Mucosa of descending colon (tissue), 3 donors: ENCODE results near the gene EPB41L2. TPM values are rescaled to one million over a fixed set of nuclear protein-coding genes. Genes with fewer than 3 reads are reported as not detected.

ENCODE experiments used
- ATAC-seq: fragments of 200-7000 bp; cut with Tn5 transposase; one replicate; pipeline ENCODE4 v1.9.1; 2020; ENCODE audit warnings: mild to moderate bottlenecking, moderate library complexity
- DNase-seq, 3 donors: peaks; one replicate each; pipeline ENCODE4 v3.0.0-alpha.2; 2020
- H3K36me3 ChIP-seq: fragments of 200-600 bp; one replicate; pipeline ENCODE4 v1.8.0; 2021; ENCODE audit warnings: low read depth, mild to moderate bottlenecking
- H3K4me1 ChIP-seq: fragments of 200-600 bp; one replicate; pipeline ENCODE4 v1.8.0; 2021; ENCODE audit warnings: low read depth, mild to moderate bottlenecking
- H3K4me3 ChIP-seq: fragments of 200-600 bp; one replicate; pipeline ENCODE4 v1.8.0; 2021; ENCODE audit warnings: mild to moderate bottlenecking
- H3K9me3 ChIP-seq: fragments of 200-600 bp; one replicate; pipeline ENCODE4 v1.8.0; 2021; ENCODE audit warnings: mild to moderate bottlenecking
- CTCF ChIP-seq: fragments of 200-600 bp; IDR thresholded peaks from one replicate; pipeline ENCODE4 v1.8.0; 2022; ENCODE audit warnings: antibody characterized with exemption, mild to moderate bottlenecking
- intact Hi-C, 2 donors: fragments of 100-400 bp; cut with DNase I in 1 of 2; cut with micrococcal nuclease in 1 of 2; formaldehyde crosslinking; loops; one replicate each; pipeline versions ENCODE4 v1.11.0 to v1.11.1; 2022; cut with DNase I, micrococcal nuclease
- total RNA-seq, 3 donors: library from RNA; stranded (reverse); fragmentation: NEBNext Ultra II Directional in 2 of 3; extraction: Animal tissue kit (Norgen Biotek cat#: 25700) in 2 of 3; gene quantifications; one replicate each; pipeline versions ENCODE4 v1.2.1 to v1.2.4, GENCODE V29; 2021 to 2023
- donor health status: DM: no; HTN: no; CAD: no; lungs with moderate emphysema.
- donor health status: DM: no; HTN: no; CAD: no.
- donor health status: DM: no; HTN: yes; CAD: no.

The EPB41L2 gene
- total RNA-seq, 3 donors from 2014 or later: 80.1 to 148 (median 93.0) TPM

- no peak for ATAC-seq
- Histone ChIP-seq H3K9me3 (no peaks in the 10 kb centered on the region), H3K4me1 (no peaks in the 10 kb centered on the region), H3K4me3 (no peak overlapping the region), H3K36me3 (no peaks in the 10 kb centered on the region)
- DNase-seq: no peak
- intact Hi-C loops: no loop called here
- no peak for TF ChIP-seq CTCF
These were observed 226.9 kb downstream of the EPB41L2 start for GRCh38 chr6:130836055-130836640.

GRCh38 chr6:130834482-130835251 lies 228.4 kb downstream of the EPB41L2 start:
- Histone ChIP-seq H3K4me1 (no peaks in the 10 kb centered on the region), H3K36me3 (no peaks in the 10 kb centered on the region), H3K4me3 (no peak overlapping the region), H3K9me3 (no peaks in the 10 kb centered on the region)
- no peak for TF ChIP-seq CTCF
- ATAC-seq (no peak), DNase-seq (no peak)
- intact Hi-C loops: no loop called here

- ATAC-seq (no peak), DNase-seq (no peak)
- Histone ChIP-seq H3K4me3 (no peak overlapping the region), H3K4me1 (no peaks in the 10 kb centered on the region), H3K9me3 (no peaks in the 10 kb centered on the region), H3K36me3 (no peaks in the 10 kb centered on the region)
- no peak for TF ChIP-seq CTCF
- intact Hi-C loops: no loop called here
These were observed 229.5 kb downstream of the EPB41L2 start for GRCh38 chr6:130833569-130833968.

GRCh38 chr6:130831607-130832006 lies 231.4 kb downstream of the EPB41L2 start:
- intact Hi-C loops: no loop called here
- no peak for DNase-seq
- ATAC-seq: no peak

GRCh38 chr6:130829333-130829910 lies 233.6 kb downstream of the EPB41L2 start:
- no peak for ATAC-seq
- intact Hi-C loops: no loop called here
- H3K4me3 ChIP-seq: no peak overlapping the region
- no peak for TF ChIP-seq CTCF
- no peak for DNase-seq
- no peaks in the 10 kb centered on the region for H3K4me1 ChIP-seq
- H3K9me3 ChIP-seq: no peaks in the 10 kb centered on the region
- H3K36me3 ChIP-seq: no peaks in the 10 kb centered on the region

More at GRCh38 chr6:130831607-130832006, 231.4 kb downstream of the EPB41L2 start:
- no peaks in the 10 kb centered on the region for H3K9me3 ChIP-seq
- no peak overlapping the region for H3K4me3 ChIP-seq
- H3K36me3 ChIP-seq: no peaks in the 10 kb centered on the region
- TF ChIP-seq CTCF: no peak
- no peaks in the 10 kb centered on the region for H3K4me1 ChIP-seq
